RWPE2 (cell line): ENCODE results near the gene SLC5A11.
A peak's percentile ranks its signal among the peaks of the same experiment; 100 is the strongest.

Experiments
- ATAC-seq: fragments of 200-7000 bp; cut with Tn5 transposase; 3 replicates; pipeline ENCODE4 v1.9.1; 2021; ENCODE audit warnings: low read depth
- DNase-seq: peaks from one replicate; pipeline ENCODE4 v3.0.0-alpha.2; 2020; ENCODE audit warnings: low spot score
- H3K27ac ChIP-seq: fragments of 450-650 bp; 2 replicates; pipeline ENCODE4 v1.5.1; 2017; ENCODE audit warnings: mild to moderate bottlenecking; ENCODE audit not compliant: poor library complexity, severe bottlenecking
- H3K27me3 ChIP-seq: fragments of 250-450 bp; sonication (Bioruptor Pico); 2 replicates; pipeline ENCODE4 v1.5.1; 2021; ENCODE audit warnings: mild to moderate bottlenecking, moderate library complexity; ENCODE audit not compliant: insufficient read depth, poor library complexity, severe bottlenecking
- H3K36me3 ChIP-seq: fragments of 250-450 bp; sonication (Bioruptor Pico); 2 replicates; pipeline ENCODE4 v1.5.1; 2020; ENCODE audit warnings: low read depth, mild to moderate bottlenecking, moderate library complexity
- H3K4me1 ChIP-seq: fragments of 250-450 bp; sonication (Bioruptor Pico); 2 replicates; pipeline ENCODE4 v1.5.1; 2021; ENCODE audit warnings: mild to moderate bottlenecking, moderate library complexity; ENCODE audit not compliant: insufficient read depth, poor library complexity, severe bottlenecking
- H3K4me3 ChIP-seq: fragments of 250-450 bp; sonication (Bioruptor Pico); 2 replicates; pipeline ENCODE4 v1.5.1; 2021; ENCODE audit warnings: mild to moderate bottlenecking, moderate library complexity; ENCODE audit not compliant: severe bottlenecking
- H3K9me3 ChIP-seq: fragments of 250-450 bp; sonication (Bioruptor Pico); 2 replicates; pipeline ENCODE4 v1.5.1; 2021; ENCODE audit warnings: mild to moderate bottlenecking, moderate library complexity; ENCODE audit not compliant: severe bottlenecking
- CTCF ChIP-seq: fragments of 450-650 bp; IDR thresholded peaks from one replicate; pipeline ENCODE4 v1.5.1; 2017; ENCODE audit warnings: mild to moderate bottlenecking, moderate library complexity; ENCODE audit not compliant: poor library complexity, severe bottlenecking

The SLC5A11 gene

DNA sequence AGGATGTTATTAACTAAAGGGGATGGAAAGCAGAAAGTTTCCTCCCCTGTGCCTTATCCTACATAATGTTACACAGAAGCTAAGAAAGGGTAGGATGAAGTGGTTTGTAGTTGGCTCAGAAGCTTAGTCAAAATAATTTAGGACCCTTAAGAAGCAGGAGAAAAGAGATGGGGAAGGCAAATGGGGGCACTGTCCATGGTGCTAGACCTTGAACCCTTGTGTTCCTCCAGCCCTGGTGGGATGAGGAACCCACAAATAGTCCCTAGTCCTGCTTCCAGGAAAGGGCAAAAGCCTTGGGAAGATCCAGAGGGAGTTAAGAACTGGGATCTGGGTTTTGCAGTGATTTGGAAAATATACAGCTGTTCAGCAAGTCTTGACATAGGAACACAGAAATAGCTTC lies 54.5 kb downstream of the SLC5A11 start:
- no peak overlapping the region for H3K27ac ChIP-seq
- H3K36me3 ChIP-seq = no peaks in the 10 kb centered on the region
- H3K9me3 ChIP-seq = no peaks in the 10 kb centered on the region
- DNase-seq (no peak), ATAC-seq (no peak)
- TF ChIP-seq CTCF = no peak
- H3K4me1 ChIP-seq = no peaks in the 10 kb centered on the region
- no peak overlapping the region for H3K4me3 ChIP-seq
- H3K27me3 ChIP-seq = no peaks in the 10 kb centered on the region

GRCh38 chr16:24906199-24906808 lies 60.5 kb downstream of the SLC5A11 start:
- H3K4me1 ChIP-seq = no peaks in the 10 kb centered on the region
- H3K36me3 ChIP-seq = no peaks in the 10 kb centered on the region
- ATAC-seq (no peak), DNase-seq (no peak)
- TF ChIP-seq CTCF = peak; percentile 66
- no peaks in the 10 kb centered on the region for H3K27me3 ChIP-seq
- no peak overlapping the region for H3K27ac ChIP-seq
- H3K4me3 ChIP-seq = no peak overlapping the region
- no peaks in the 10 kb centered on the region for H3K9me3 ChIP-seq

DNA sequence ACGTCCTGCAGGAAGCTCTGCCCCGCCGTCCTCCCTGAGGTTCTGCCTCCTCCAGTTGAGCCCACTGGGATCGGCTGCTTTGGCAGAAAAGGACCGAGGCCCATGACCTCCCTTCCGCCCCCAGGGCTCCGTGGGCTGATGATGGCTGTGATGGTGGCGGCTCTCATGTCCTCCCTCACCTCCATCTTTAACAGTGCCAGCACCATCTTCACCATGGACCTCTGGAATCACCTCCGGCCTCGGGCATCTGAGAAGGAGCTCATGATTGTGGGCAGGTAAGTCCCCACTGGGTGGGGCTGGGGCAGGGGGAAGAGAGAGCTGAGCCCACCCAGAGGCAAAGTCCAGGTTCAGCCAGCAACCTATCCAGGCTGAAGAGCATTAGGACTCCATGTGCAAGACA lies 61.1 kb downstream of the SLC5A11 start:
- Histone ChIP-seq H3K9me3 (no peaks in the 10 kb centered on the region), H3K4me1 (no peaks in the 10 kb centered on the region), H3K27me3 (no peaks in the 10 kb centered on the region), H3K4me3 (no peak overlapping the region), H3K36me3 (no peaks in the 10 kb centered on the region), H3K27ac (no peak overlapping the region)
- DNase-seq (no peak), ATAC-seq (no peak)
- TF ChIP-seq CTCF = no peak

DNA sequence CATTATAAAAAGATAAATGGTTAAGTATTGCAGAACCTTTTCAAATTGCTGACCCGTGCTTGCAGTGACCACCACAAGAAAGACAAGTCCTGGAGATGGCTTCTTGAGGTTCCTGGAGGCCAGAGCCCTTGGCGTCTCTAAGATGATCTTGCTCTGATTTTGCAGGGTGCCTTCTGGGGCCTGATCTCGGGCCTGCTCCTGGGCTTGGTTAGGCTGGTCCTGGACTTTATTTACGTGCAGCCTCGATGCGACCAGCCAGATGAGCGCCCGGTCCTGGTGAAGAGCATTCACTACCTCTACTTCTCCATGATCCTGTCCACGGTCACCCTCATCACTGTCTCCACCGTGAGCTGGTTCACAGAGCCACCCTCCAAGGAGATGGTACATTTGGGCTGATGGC lies 63.0 kb downstream of the SLC5A11 start:
- DNase-seq (no peak), ATAC-seq (no peak)
- Histone ChIP-seq H3K36me3 (no peaks in the 10 kb centered on the region), H3K27ac (no peak overlapping the region), H3K9me3 (no peaks in the 10 kb centered on the region), H3K4me1 (no peaks in the 10 kb centered on the region), H3K27me3 (no peaks in the 10 kb centered on the region), H3K4me3 (no peak overlapping the region)
- TF ChIP-seq CTCF = no peak

- H3K4me3 ChIP-seq = no peak overlapping the region
- no peaks in the 10 kb centered on the region for H3K4me1 ChIP-seq
These were observed 64.1 kb downstream of the SLC5A11 start for GRCh38 chr16:24909856-24910255.

More at GRCh38 chr16:24909856-24910255, 64.1 kb downstream of the SLC5A11 start:
- Histone ChIP-seq H3K36me3 (no peaks in the 10 kb centered on the region), H3K27me3 (no peaks in the 10 kb centered on the region), H3K27ac (no peak overlapping the region), H3K9me3 (no peaks in the 10 kb centered on the region)
- no peak for DNase-seq
- TF ChIP-seq CTCF = no peak
- ATAC-seq = no peak
